Tibial artery (tissue), 4 donors: ENCODE measurements around the gene ARHGAP8.

ENCODE experiments used
- DNase-seq, 2 donors: peaks; one replicate each; pipeline ENCODE4 v3.0.0-alpha.2; 2019
- H3K27ac ChIP-seq, 2 donors: fragments of 200-600 bp; sonication (generic) in 1 of 2; 1 replicate in 1 of 2; 2 replicates in 1 of 2; pipeline ENCODE4 v1.5.1; 2018 to 2019; ENCODE audit warnings: mild to moderate bottlenecking in 1 of 2
- H3K27me3 ChIP-seq, 2 donors: fragments of 200-600 bp; sonication (generic) in 1 of 2; one replicate each; pipeline versions ENCODE4 v1.5.1 to v1.6.0; 2016 to 2019
- H3K36me3 ChIP-seq, 3 donors: fragments of 200-600 bp; sonication (generic) in 2 of 3; one replicate each; pipeline ENCODE4 v1.5.1; 2016 to 2019; ENCODE audit warnings: mild to moderate bottlenecking in 2 of 3
- H3K4me1 ChIP-seq, 4 donors: fragments of 200-600 bp; sonication (generic) in 2 of 4; 1 replicate in 3 of 4; 2 replicates in 1 of 4; pipeline ENCODE4 v1.5.1; 2016 to 2019
- H3K4me3 ChIP-seq, 2 donors: fragments of 200-600 bp; sonication (generic) in 1 of 2; 1 replicate in 1 of 2; 2 replicates in 1 of 2; pipeline ENCODE4 v1.5.1; 2018 to 2019; ENCODE audit warnings: mild to moderate bottlenecking in 2 of 2
- H3K9me3 ChIP-seq, 3 donors: fragments of 200-600 bp; sonication (generic) in 1 of 3; one replicate each; pipeline ENCODE4 v1.5.1; 2016 to 2019
- CTCF ChIP-seq, 2 experiments: fragments of 200-600 bp in 1 of 2; fragments of 450-650 bp in 1 of 2; IDR thresholded peaks; one replicate each; pipeline ENCODE4 v1.5.1; 2017 to 2019; ENCODE audit warnings: antibody characterized with exemption in 2 of 2, mild to moderate bottlenecking in 1 of 2, moderate library complexity in 1 of 2
- intact Hi-C: fragments of 100-400 bp; cut with DNase I; formaldehyde crosslinking; loops from one replicate; pipeline ENCODE4 v1.15.0; 2023; ENCODE audit warnings: low total_unique reads

The ARHGAP8 gene

DNA sequence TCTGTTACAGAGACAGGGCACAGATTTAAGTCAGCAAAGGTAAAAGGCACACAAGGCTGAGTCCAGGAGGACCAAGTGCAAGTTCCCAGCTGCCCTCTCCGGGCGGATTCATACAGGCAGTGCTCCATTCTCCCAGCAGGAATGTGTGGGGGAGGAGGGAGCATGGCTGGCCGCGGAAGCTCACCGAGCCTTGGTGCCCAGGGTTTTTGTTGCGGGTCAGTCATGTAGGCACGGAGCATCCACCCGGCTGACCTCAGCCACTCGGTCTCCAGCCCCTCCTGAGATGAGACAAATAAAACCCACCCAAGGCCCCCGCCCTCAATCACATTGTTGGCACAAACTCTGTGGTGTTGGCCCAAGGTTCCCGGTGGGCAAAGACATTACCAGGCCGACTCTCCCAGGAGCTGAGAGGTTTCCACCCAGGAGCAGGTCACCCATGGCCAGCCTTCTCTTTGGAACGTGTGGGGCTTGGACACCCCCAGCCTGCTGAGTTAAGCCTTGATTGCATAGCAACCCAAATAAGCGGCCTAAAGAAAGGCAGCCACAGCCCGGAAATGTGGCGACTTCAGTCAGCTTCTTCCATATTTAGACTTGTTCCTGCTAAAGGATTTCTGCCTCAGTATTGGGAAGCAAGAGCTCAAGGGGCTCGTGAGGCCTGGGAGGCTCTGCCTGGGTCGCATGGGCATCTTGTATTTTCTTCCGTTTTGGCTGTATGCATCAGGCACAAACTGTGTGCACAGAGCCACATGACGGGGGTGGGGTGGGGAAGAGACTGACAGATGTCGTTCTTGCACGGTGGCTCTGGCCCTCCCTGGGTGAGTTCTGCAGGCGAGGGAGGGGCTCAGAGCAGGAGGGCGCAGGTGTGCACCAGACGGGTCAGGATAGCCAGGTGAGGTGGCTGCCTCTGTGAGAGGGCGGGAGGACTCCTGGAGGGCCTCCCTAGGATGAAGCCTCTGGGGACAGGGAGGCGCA lies 63.0 kb downstream of the ARHGAP8 start:
- DNase-seq: no peak
- TF ChIP-seq CTCF (IDR thresholded peaks at IDR 0.05): no peak

DNA sequence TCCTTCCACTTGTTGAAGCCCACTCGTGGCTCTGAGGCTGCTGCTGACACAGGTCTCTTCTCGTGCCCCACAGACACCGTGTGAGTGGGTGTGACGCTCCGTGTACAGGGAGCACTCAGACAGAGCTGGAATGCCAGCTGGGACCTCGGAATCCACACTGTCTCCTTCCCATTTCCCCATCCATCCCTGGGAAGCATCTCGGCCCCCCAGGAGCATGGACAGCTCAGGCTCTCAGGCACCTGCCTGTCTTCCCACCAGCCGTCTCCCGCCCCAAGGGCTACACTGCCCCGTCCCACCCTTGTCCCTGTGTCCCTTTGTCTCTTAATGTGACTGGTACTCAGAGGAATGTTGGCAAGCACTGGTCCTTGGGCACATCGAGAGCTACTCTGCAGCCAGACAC lies 63.8 kb downstream of the ARHGAP8 start:
- no peak for DNase-seq
- intact Hi-C loops: no loop called here
- TF ChIP-seq CTCF (IDR thresholded peaks at IDR 0.05): no peak

More for the DNA sequence above, 63.0 kb downstream of the ARHGAP8 start:
- H3K9me3 ChIP-seq: no peaks in the 10 kb centered on the region
- peaks cover 0 to 6% of the 10 kb centered on the region in 2 donors for H3K27me3 ChIP-seq
- no peak overlapping the region for H3K4me3 ChIP-seq
- peaks cover 0 to 4% (median 0%) of the 10 kb centered on the region in 3 donors for H3K36me3 ChIP-seq
- intact Hi-C loops: no loop called here
- H3K27ac ChIP-seq: no peak overlapping the region
- no peaks in the 10 kb centered on the region for H3K4me1 ChIP-seq

GRCh38 chr22:44818727-44819126 lies 66.4 kb downstream of the ARHGAP8 start:
- no peak for DNase-seq
- intact Hi-C loops: no loop called here
- Histone ChIP-seq H3K36me3 (peaks cover 0 to 19% (median 0%) of the 10 kb centered on the region in 3 donors), H3K27ac (no peak overlapping the region), H3K4me1 (peaks cover 0 to 3% (median 0%) of the 10 kb centered on the region in 4 donors), H3K9me3 (no peaks in the 10 kb centered on the region), H3K27me3 (peaks cover 0 to 17% of the 10 kb centered on the region in 2 donors), H3K4me3 (no peak overlapping the region)
- no peak for TF ChIP-seq CTCF (IDR thresholded peaks at IDR 0.05)

More for the DNA sequence above, 63.8 kb downstream of the ARHGAP8 start:
- H3K4me3 ChIP-seq: no peak overlapping the region
- H3K27me3 ChIP-seq: peaks cover 0 to 9% of the 10 kb centered on the region in 2 donors
- peaks cover 0 to 3% (median 0%) of the 10 kb centered on the region in 4 donors for H3K4me1 ChIP-seq
- H3K9me3 ChIP-seq: no peaks in the 10 kb centered on the region
- no peak overlapping the region for H3K27ac ChIP-seq
- peaks cover 0 to 4% (median 0%) of the 10 kb centered on the region in 3 donors for H3K36me3 ChIP-seq

DNA sequence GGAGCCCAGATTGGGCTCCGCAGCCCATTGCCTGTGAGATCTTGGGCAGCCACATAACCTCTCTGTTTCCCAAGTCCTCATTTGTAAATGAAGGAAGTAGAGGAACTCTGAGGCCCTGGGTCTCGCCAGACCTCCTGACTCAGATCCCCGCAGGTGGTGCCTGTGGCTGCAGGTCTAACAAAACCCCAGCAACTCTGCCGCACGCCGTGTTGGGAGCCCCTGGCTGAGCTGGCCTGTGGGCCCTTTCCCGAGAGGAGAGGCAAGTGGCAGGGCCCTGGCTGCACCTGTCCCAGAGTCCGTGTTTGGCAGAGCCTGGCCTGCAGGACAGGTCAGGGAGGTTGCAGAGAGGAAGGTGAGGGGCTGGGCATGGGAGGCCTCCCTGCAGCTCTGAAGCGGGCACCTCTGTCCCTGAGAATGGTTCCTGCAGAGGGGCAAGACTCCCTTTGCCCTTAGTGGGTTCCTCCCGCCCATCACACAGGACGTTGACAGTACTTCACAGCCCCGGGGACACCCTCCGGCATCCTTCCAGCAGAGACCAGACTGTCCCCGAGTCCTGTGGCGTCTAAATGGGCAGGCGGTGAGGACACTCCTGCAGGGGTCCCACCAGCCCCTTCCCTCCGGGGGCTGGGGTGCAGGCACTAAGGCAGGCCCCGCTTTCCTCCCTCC lies 67.7 kb downstream of the ARHGAP8 start:
- Histone ChIP-seq H3K4me3 (no peak overlapping the region), H3K4me1 (peaks cover 0 to 3% (median 0%) of the 10 kb centered on the region in 4 donors), H3K9me3 (no peaks in the 10 kb centered on the region), H3K36me3 (peaks cover 0 to 24% (median 0%) of the 10 kb centered on the region in 3 donors), H3K27ac (no peak overlapping the region), H3K27me3 (peaks cover 0 to 17% of the 10 kb centered on the region in 2 donors)
- intact Hi-C loops: no loop called here
- TF ChIP-seq CTCF (IDR thresholded peaks at IDR 0.05): no peak
- no peak for DNase-seq

DNA sequence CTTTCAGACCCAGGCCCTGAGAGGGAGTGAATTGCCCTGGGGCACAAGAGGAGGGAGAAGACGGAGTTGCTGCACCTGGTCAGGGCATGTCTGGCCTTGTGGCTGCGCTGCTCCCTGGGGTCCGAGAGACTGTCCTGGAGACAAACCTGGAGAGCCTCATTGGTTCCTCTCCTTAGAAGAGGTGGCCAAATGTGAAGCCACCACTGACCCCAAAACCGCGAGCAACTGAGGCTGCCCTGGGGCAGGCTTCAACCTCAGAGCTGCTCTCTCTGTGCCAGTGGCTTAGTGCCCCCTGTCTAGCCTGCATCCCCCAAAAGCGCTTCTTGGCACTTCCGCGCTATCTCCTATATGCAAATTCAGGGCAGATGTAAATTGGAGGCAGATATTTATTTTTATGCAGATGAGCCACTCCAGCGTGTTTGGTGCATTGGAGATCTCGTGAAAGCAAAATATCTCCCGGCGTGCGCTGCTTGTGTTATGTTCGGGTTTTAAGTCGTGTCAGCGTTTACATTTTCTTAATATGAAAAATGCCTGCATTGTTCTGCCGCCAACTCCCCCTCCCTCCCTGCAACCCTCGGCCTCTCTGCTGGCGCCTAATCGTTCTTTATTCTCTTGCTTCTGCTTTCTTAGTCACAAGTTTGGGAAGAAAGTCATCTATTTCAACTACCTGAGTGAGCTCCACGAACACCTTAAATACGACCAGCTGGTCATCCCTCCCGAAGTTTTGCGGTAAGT lies 69.5 kb downstream of the ARHGAP8 start:
- DNase-seq: no peak
- Histone ChIP-seq H3K4me3 (no peak overlapping the region), H3K9me3 (no peaks in the 10 kb centered on the region), H3K27me3 (peaks cover 0 to 17% of the 10 kb centered on the region in 2 donors), H3K4me1 (peaks cover 0 to 3% (median 0%) of the 10 kb centered on the region in 4 donors), H3K27ac (no peak overlapping the region), H3K36me3 (peaks cover 0 to 24% (median 0%) of the 10 kb centered on the region in 3 donors)
- no peak for TF ChIP-seq CTCF (IDR thresholded peaks at IDR 0.05)
- intact Hi-C loops: no loop called here
